ES-I3 (cell line): Measurements from ENCODE around the gene LPIN2.

ENCODE experiments used
- H3K36me3 ChIP-seq: 2 replicates; pipeline ENCODE4 v1.6.1; 2013; ENCODE audit warnings: mild to moderate bottlenecking, low read length, control low read depth, moderate library complexity; ENCODE audit not compliant: insufficient read depth
- H3K4me1 ChIP-seq: 2 replicates; pipeline ENCODE4 v1.6.1; 2013; ENCODE audit warnings: mild to moderate bottlenecking, control low read depth, low read length; ENCODE audit not compliant: insufficient read depth
- H3K9ac ChIP-seq: 2 replicates; pipeline ENCODE4 v1.6.1; 2013; ENCODE audit warnings: low read depth, mild to moderate bottlenecking, low read length, moderate library complexity
- H3K9me3 ChIP-seq: 2 replicates; pipeline ENCODE4 v1.6.1; 2013; ENCODE audit warnings: mild to moderate bottlenecking, low read length, moderate library complexity; ENCODE audit not compliant: control insufficient read depth, insufficient read depth

Gene LPIN2

GRCh38 chr18:2984703-2985261 is 28.2 kb downstream of the LPIN2 start:
- Histone ChIP-seq H3K36me3 (no peaks in the 10 kb centered on the region), H3K9me3 (no peaks in the 10 kb centered on the region), H3K4me1 (peaks cover 30% of the 10 kb centered on the region), H3K9ac (no peak overlapping the region)

DNA sequence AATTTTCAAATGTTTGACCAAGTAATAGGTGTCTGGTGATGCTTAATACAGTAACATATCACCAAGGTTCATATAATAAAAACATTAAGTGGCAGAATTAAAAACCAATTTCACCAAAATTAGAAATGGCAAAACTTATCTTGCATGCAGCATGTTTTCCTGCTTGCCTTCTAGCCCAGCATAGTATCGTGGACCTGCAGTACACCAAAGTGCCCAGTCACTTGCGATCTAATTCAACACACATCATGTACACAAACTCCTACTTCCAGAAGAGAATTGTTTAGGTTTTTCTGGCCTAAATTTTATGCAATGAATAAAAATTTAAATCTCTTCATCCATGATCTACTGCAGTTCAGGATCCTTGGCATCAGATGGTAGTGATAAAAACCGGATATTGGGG is 28.9 kb downstream of the LPIN2 start:
- Histone ChIP-seq H3K36me3 (no peaks in the 10 kb centered on the region), H3K9me3 (no peaks in the 10 kb centered on the region), H3K9ac (no peak overlapping the region), H3K4me1 (peaks cover 30% of the 10 kb centered on the region)

DNA sequence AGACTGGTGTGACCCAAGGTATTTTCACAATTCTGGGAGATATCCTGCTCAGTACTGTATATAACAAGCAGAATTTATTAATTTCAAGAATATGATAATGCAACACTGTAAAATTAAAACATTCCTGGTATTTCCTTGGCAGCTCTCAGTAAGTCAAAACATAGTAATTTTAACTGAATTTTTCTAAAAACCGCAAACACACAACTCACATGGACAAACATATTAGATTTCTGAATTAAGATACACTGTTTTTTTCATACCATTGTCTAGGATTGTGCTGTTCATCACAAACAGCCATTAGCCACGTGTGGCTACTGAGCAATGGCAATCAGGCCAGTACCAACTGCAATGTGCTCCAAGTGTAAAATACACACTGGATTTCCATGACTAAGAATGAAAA is 29.6 kb downstream of the LPIN2 start:
- H3K36me3 ChIP-seq: no peaks in the 10 kb centered on the region
- no peaks in the 10 kb centered on the region for H3K9me3 ChIP-seq
- peaks cover 30% of the 10 kb centered on the region for H3K4me1 ChIP-seq
- no peak overlapping the region for H3K9ac ChIP-seq

- Histone ChIP-seq H3K9ac (no peak overlapping the region), H3K4me1 (peaks cover 30% of the 10 kb centered on the region), H3K36me3 (no peaks in the 10 kb centered on the region), H3K9me3 (no peaks in the 10 kb centered on the region)
Measured at GRCh38 chr18:2982452-2983269, 30.3 kb downstream of the LPIN2 start.

DNA sequence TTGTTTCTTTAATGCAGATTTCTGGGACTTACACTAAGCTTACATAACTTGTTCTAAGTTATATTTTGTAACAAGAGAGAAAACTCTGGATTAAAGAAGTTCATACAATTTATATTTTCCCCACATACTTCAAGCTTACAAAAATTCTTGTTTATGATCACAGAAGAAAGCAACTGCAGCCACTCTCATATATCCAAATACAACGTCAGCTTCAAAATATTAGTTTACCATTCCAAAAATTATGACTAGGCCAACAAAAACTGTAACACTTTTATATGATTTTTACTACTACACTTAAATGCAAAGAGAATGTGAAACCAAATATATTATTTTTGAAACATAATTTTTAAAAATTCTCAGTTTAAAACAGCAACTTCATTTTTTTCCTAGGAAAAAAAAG is 30.9 kb downstream of the LPIN2 start:
- Histone ChIP-seq H3K9ac (no peak overlapping the region), H3K36me3 (no peaks in the 10 kb centered on the region), H3K9me3 (no peaks in the 10 kb centered on the region), H3K4me1 (peaks cover 30% of the 10 kb centered on the region)

- Histone ChIP-seq H3K9ac (no peak overlapping the region), H3K36me3 (no peaks in the 10 kb centered on the region), H3K9me3 (no peaks in the 10 kb centered on the region), H3K4me1 (peaks cover 30% of the 10 kb centered on the region)
Measured at GRCh38 chr18:2981212-2981728, 31.7 kb downstream of the LPIN2 start.

DNA sequence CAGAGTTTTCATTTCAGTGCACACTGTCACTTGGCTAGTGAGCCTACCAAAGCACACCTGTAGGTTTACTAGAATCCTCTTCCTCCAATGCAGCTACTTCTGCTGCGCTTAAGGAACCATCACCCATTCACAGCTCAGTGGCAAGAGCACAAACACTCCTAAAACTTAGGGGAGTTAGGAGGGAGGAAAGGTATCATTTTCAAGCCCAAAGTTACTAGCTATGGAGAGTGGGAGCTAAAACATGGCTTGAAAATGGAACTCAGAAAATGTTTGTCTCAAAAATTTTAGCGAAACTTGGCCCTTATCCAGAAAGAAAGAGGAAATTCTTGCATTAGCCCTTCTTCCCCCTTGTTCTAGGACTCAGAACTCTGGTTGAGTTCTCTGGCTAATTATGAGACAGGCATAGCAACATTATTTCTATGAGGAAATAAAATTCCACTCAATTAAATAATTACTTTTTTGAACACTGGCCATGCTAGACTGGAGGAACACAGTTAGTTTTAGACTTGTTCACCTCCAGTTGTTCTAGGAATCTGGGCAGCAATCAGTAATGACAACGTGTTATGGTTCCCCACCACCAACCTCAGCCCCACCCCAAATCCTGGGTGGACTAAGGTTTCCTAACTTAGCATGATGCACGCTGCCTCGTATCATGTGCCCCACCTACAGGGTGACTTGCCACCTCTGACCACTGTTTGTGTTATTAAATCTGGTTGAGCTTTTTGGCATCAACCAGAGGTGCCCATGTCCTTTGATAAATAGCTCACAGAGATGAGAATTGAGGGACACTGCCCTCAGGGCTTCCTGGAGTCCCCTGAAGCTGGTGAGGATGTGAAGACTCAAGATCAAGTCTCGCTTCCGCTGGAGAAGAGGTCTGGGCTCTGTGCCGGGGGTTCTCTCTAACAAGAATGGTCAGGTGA is 32.8 kb downstream of the LPIN2 start:
- no peaks in the 10 kb centered on the region for H3K9me3 ChIP-seq
- H3K9ac ChIP-seq: no peak overlapping the region
- peaks cover 30% of the 10 kb centered on the region for H3K4me1 ChIP-seq

DNA sequence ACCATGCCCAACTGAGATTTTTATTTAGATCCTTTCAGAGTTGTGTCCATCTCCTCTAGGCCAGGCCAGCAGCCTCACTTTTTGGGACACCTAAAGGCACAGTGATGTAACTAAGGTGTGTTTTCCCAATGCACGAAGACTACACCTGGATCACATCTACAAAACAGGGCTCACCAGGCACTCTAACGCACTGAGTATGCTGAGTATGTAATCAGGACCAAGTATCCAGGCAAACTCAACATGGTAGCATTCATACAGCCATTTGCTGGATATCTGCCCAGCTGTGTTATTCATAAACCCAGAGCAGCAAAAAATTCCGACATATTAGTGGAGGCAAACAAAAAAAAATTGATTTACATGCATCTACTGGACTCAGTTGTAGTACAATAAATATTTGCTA is 33.8 kb downstream of the LPIN2 start:
- H3K9ac ChIP-seq: no peak overlapping the region
- no peaks in the 10 kb centered on the region; the same call in 1 of the 2 replicates for H3K36me3 ChIP-seq
- no peaks in the 10 kb centered on the region for H3K9me3 ChIP-seq
- peaks cover 30% of the 10 kb centered on the region for H3K4me1 ChIP-seq

More for the DNA sequence above, 32.8 kb downstream of the LPIN2 start:
- H3K36me3 ChIP-seq: no peaks in the 10 kb centered on the region

GRCh38 chr18:2978661-2979106 is 34.3 kb downstream of the LPIN2 start:
- no peaks in the 10 kb centered on the region; the same call in 1 of the 2 replicates for H3K36me3 ChIP-seq
- H3K9ac ChIP-seq: no peak overlapping the region
- no peaks in the 10 kb centered on the region for H3K9me3 ChIP-seq
- peaks cover 30% of the 10 kb centered on the region for H3K4me1 ChIP-seq

DNA sequence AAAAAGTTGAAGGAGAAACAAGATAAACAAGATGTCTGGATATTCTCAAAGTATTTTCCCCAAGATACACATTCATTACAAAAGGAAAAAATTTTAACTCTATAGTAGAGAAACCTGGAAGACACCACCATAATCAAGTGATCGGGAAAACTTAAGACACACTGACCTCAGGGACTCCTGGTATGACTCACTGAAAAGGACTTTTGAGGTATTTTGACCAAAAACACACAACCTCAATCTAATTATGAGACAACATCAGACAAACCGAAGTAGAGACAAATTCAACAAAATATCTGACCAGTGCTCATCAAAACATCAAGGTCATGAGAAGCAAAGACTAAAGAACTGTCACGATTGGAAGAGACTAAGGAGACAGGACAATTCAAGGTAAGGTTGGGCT is 34.7 kb downstream of the LPIN2 start:
- H3K36me3 ChIP-seq: no peaks in the 10 kb centered on the region; the same call in 1 of the 2 replicates
- no peaks in the 10 kb centered on the region for H3K9me3 ChIP-seq
- H3K9ac ChIP-seq: no peak overlapping the region
- H3K4me1 ChIP-seq: peaks cover 28% of the 10 kb centered on the region

DNA sequence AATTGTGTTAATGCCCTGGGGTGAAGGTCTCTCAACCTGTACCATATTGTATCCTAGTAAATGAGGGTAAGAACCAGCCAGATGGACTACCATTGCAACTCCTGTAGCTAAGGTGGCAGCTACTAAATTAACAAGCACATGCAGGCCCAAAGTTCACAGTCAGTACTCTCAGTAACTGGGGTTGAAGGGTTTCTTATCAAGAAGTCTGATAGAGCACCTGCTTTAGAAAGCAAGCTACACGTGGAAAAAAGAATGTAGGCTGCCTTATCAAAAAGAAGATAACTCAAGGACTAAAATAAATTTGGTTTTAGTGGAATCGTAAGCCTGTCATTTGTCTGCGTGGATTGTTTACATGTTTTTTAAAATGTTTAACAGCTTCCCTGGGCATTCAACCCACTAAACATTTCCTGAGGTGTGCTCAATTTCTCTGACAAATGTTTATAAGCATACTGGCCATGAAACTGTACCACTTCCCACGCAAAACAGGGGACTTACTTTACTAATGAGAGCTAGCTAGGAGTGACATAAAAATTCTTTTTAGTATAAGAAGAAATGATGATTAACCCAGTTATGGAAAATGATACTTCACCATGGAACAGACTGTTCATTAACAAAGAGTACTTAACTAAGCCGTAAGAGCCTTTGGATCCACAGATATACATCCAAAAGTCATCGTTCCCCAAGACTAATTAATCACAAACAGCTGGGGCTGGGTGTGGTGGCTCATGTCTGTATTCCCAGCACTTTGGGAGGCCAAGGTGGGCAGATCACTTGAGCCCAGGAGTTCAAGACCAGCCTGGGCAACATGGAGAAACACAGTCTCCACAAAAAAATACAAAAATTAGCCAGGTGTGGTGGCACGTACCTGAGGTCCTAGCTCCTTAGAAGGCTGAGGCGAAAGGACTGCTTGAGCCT is 36.5 kb downstream of the LPIN2 start:
- Histone ChIP-seq H3K36me3 (no peaks in the 10 kb centered on the region; the same call in 1 of the 2 replicates), H3K9ac (no peak overlapping the region), H3K4me1 (peaks cover 12% of the 10 kb centered on the region), H3K9me3 (no peaks in the 10 kb centered on the region)

GRCh38 chr18:2974731-2975130 is 38.2 kb downstream of the LPIN2 start:
- Histone ChIP-seq H3K36me3 (no peaks in the 10 kb centered on the region; the same call in 1 of the 2 replicates), H3K9me3 (no peaks in the 10 kb centered on the region), H3K4me1 (no peaks in the 10 kb centered on the region), H3K9ac (no peak overlapping the region)

DNA sequence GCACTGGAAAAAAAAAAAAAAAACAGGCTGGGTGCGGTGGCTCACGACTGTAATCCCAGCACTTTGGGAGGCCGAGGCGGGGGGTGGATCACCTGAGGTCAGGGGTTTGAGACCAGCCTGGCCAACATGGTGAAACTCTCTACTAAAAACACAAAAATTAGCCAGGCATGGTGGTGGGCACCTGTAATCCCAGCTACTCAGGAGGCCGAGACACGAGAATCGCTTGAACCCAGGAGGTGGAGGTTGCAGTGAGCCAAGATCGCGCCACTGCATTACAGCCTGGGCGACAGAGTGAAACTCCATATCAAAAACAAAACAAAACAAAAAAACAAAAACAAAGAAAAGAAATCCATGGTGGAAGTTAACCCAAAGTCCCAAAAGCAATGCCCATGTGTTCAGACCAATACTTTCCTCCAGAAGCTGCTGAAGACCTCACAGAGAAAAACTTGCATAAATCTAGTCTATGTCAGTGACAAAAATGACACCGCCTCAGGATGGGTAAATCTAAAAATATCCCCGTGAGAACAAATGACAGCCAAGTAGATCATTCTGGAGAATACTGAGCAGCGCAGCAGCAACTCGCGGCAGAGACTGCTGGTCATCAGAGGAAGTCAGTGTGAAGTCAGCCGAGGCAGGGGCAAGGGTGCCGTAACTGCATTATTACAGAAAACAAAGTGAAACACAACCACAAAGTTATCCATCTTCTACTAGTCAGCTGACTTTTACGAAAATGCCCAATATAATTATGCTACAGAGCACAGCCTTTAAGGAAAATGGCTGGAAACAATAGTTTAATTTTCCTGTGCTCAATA is 41.0 kb downstream of the LPIN2 start:
- no peaks in the 10 kb centered on the region for H3K9me3 ChIP-seq
- H3K4me1 ChIP-seq: peaks cover 6% of the 10 kb centered on the region; the same call in 1 of the 2 replicates
- no peaks in the 10 kb centered on the region; the same call in 1 of the 2 replicates for H3K36me3 ChIP-seq
- H3K9ac ChIP-seq: no peak overlapping the region
